ENCODE results near the gene ST8SIA6. TPM values are rescaled to one million over a fixed set of nuclear protein-coding genes. Genes with fewer than 3 reads are reported as not detected.
A peak's percentile ranks its signal among the peaks of the same experiment; 100 is the strongest.
"Not testable (repeated sequence)": the region's sequence is repeated elsewhere in the genome, so short reads cannot be mapped to it uniquely, and the experiment has no call there.

The ST8SIA6 gene
- total and polyA plus RNA-seq, 7 donors, result 0.12 to 2.1 (median 1.1) TPM

DNA sequence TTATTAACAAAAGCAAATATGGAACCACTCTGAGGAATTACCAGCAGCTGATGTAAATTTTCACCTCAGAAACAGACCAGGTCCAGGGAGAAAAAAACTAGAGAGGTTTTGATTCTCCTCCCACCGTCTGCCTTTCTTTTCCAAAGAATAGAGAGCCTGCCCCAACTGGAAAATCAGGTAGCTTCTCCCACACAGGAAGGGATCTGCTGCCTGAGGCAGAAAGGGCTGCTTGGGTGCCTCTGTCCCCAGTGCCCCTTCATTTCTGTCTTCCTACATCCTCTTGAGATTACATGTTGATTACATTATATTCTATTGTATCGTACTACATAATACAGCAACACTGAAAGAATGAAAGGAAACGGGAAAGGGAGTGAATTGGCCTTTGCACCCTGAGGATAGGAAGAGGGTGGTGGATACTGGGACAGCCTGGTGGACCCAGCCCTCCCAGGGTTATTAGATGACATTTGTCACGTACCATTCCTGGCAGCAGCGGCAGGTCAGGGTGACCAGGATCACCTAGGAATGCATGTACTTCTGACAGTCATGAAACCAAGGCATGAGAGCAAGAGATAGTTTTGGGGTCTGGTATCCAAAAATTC lies 8.9 kb downstream of the ST8SIA6 start:
- Histone ChIP-seq H3K9me3 (peaks cover 8% of the 10 kb centered on the region), H3K4me1 (no peaks in the 10 kb centered on the region), H3K27me3 (ENCODE audit: insufficient read depth in 3 of 3, low read length in 2 of 3) (peaks cover 0 to 11% (median 1%) of the 10 kb centered on the region in 3 donors), H3K4me3 (no peak overlapping the region), H3K27ac (peak overlapping the region; percentile 3), H3K36me3 (ENCODE audit: insufficient read depth in 1 of 2, low read depth in 1 of 2) (no peaks in the 10 kb centered on the region)
- ATAC-seq (no peak), DNase-seq (no peak)
- intact Hi-C loops (cut with DNase I), result no loop called here
- WGBS, 3 donors, result 41 to 56% (median 43%) methylated on average over 5 of the region's 5 CpGs
- TF ChIP-seq, protein P1, sequence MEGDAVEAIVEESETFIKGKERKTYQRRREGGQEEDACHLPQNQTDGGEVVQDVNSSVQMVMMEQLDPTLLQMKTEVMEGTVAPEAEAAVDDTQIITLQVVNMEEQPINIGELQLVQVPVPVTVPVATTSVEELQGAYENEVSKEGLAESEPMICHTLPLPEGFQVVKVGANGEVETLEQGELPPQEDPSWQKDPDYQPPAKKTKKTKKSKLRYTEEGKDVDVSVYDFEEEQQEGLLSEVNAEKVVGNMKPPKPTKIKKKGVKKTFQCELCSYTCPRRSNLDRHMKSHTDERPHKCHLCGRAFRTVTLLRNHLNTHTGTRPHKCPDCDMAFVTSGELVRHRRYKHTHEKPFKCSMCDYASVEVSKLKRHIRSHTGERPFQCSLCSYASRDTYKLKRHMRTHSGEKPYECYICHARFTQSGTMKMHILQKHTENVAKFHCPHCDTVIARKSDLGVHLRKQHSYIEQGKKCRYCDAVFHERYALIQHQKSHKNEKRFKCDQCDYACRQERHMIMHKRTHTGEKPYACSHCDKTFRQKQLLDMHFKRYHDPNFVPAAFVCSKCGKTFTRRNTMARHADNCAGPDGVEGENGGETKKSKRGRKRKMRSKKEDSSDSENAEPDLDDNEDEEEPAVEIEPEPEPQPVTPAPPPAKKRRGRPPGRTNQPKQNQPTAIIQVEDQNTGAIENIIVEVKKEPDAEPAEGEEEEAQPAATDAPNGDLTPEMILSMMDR (IDR thresholded peaks at IDR 0.05), result no peak

DNA sequence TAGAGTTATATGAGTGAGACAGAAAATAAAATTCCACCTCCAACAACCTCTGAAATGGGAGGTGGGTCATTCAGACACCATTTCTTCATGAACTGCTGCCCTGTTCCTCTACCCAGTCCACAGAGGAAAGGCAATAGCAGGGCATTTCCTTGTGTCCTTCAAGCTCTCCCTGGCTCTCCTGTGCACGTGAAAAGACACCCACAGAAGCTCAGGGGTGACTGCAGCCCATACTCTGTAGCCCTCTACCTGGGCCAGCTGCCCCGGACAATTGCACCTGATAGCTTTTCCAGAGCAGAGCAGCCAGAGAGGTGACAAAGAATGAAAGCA lies 10.0 kb downstream of the ST8SIA6 start:
- Histone ChIP-seq H3K4me1 (no peaks in the 10 kb centered on the region), H3K27me3 (ENCODE audit: insufficient read depth in 3 of 3, low read length in 2 of 3) (peaks cover 0 to 11% (median 1%) of the 10 kb centered on the region in 3 donors), H3K9me3 (peaks cover 5% of the 10 kb centered on the region), H3K4me3 (no peak overlapping the region), H3K27ac (no peak overlapping the region), H3K36me3 (ENCODE audit: insufficient read depth in 1 of 2, low read depth in 1 of 2) (no peaks in the 10 kb centered on the region)
- TF ChIP-seq, protein P1 (IDR thresholded peaks at IDR 0.05), result no peak
- DNase-seq, result no peak
- WGBS, 3 donors, result 53 to 57% (median 55%) methylated on average over 2 of the region's 2 CpGs
- ATAC-seq, result no peak
- intact Hi-C loops (cut with DNase I), result no loop called here

DNA sequence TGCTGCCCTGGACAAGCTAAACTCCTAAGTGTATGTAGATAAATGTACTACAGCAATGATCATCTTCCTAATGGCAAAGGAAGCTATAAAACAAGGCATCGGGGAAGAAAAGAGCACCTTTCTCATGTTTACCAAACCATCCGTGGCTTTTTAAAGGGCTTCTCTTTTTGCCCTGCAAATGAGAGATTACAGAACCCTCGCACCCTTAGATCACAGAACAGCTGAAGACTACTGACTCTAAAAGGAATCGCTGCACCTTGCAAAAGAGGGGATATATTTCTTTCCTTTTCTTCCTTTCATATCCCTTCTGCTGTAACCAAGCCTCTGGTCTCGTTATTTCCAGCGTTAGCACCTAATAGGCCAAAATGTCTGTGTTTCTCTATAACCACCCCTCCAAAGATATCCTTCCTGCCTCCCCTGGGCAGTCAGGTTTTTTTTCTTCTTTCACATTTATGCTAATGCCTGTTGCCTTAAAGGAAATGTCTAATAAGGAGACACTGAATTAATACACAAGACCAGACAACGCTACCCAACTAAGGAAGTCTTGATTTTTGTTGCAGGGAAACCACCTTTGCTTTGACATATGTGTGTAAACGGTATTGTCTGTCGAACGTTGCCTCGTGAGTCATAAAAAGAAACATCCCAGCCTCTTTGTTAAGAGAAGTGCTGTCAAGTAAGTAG lies 10.5 kb downstream of the ST8SIA6 start:
- Histone ChIP-seq H3K4me3 (no peak overlapping the region), H3K4me1 (no peaks in the 10 kb centered on the region), H3K27me3 (ENCODE audit: insufficient read depth in 3 of 3, low read length in 2 of 3) (peaks cover 0 to 11% (median 1%) of the 10 kb centered on the region in 3 donors), H3K9me3 (no peaks in the 10 kb centered on the region), H3K27ac (no peak overlapping the region), H3K36me3 (ENCODE audit: insufficient read depth in 1 of 2, low read depth in 1 of 2) (no peaks in the 10 kb centered on the region)
- ATAC-seq (no peak), DNase-seq (no peak)
- intact Hi-C loops (cut with DNase I), result no loop called here
- TF ChIP-seq, protein P1 (IDR thresholded peaks at IDR 0.05), result no peak
- 50 to 53% (median 50%) methylated on average over 11 of the region's 11 CpGs for WGBS, 3 donors

DNA sequence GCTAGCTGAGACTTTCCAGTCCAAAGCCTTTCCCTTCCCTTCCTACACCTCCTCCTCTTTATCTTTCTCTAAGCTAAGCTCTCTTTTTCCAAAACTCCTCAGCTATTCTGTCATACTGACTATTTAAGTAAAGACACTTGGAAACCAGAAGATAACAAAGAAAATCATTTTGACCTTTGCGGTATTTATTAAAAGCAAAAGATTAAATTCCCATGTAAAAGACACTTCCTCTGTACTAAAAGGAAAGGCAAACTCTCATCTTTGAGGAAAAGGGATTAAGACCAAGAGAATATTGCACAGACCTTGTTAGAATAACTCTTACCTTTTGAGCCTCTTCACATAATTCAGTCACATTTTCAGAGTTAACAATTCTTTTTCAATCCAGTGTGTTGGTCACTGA lies 15.8 kb downstream of the ST8SIA6 start:
- Histone ChIP-seq H3K9me3 (no peaks in the 10 kb centered on the region), H3K36me3 (ENCODE audit: insufficient read depth in 1 of 2, low read depth in 1 of 2) (no peaks in the 10 kb centered on the region), H3K4me1 (no peaks in the 10 kb centered on the region), H3K27ac (no peak overlapping the region), H3K4me3 (no peak overlapping the region), H3K27me3 (ENCODE audit: insufficient read depth in 3 of 3, low read length in 2 of 3) (peaks cover 0 to 19% (median 1%) of the 10 kb centered on the region in 3 donors)
- ATAC-seq (no peak), DNase-seq (no peak)
- intact Hi-C loops (cut with DNase I), result loop anchor here in 1 of 2 donors (10.0 kb wide), 1 partner anchor 594 kb away; no protein-coding TSS in a partner anchor
- 89 to 98% (median 95%) methylated on average over 1 of the region's 1 CpG for WGBS, 3 donors
- TF ChIP-seq, protein P1 (IDR thresholded peaks at IDR 0.05), result no peak

DNA sequence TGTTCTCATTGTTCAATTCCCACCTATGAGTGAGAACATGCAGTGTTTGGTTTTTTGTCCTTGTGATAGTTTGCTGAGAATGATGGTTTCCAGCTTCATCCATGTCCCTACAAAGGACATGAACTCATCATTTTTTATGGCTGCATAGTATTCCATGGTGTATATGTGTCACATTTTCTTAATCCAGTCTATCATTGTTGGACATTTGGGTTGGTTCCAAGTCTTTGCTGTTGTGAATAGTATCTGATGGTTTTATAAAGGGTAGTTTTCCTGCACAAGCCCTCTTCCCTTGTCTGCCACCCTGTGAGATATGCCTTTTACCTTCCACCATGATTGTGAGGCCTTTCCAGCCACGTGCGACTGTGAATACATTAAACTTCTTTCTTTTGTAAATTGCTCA lies 17.8 kb downstream of the ST8SIA6 start:
- not testable (repeated sequence) for H3K36me3 ChIP-seq (ENCODE audit: insufficient read depth in 1 of 2, low read depth in 1 of 2); DNase-seq; H3K4me1 ChIP-seq; H3K27ac ChIP-seq; H3K9me3 ChIP-seq; H3K4me3 ChIP-seq; ATAC-seq
- WGBS, 3 donors, result 88 to 96% (median 93%) methylated on average over 2 of the region's 2 CpGs
- H3K27me3 ChIP-seq (ENCODE audit: insufficient read depth in 3 of 3, low read length in 2 of 3), result peaks cover 0 to 16% (median 1%) of the 10 kb centered on the region in 3 donors
- intact Hi-C loops (cut with DNase I), result loop anchor here in 1 of 2 donors (10.0 kb wide), 1 partner anchor 592 kb away; no protein-coding TSS in a partner anchor
